ENCODE data around the gene PCGF1.

PCGF1 gene

GRCh38 chr2:74507145-74507925 is at the start of gene PCGF1:
Gene PCGF1 (minus strand): TSS chr2:74507695. CDS start chr2:74507668, 27 bp downstream.
- DNase-seq (ENCODE audit: low spot score) = peak; percentile 96

- DNase-seq (ENCODE audit: low spot score) = no peak
Measured at GRCh38 chr2:74556831-74557370, 49.4 kb upstream of the PCGF1 start.

- no peak for DNase-seq (ENCODE audit: low spot score)
Measured at GRCh38 chr2:74556159-74556558, 48.7 kb upstream of the PCGF1 start.

GRCh38 chr2:74555610-74556103 is 48.2 kb upstream of the PCGF1 start:
- no peak for DNase-seq (ENCODE audit: low spot score)

- DNase-seq (ENCODE audit: low spot score) = no peak
Measured at GRCh38 chr2:74554820-74555531, 47.5 kb upstream of the PCGF1 start.

GRCh38 chr2:74553892-74554819 is 46.7 kb upstream of the PCGF1 start, which contains the start of the genes DOK1 and LOXL3:
Gene DOK1 (plus strand): TSS chr2:74554720. CDS start chr2:74554755, 35 bp downstream.
Gene LOXL3 (minus strand): TSS chr2:74553942. CDS start chr2:74552634, 1,308 bp downstream.
- DNase-seq (ENCODE audit: low spot score) = peak; percentile 81

- DNase-seq (ENCODE audit: low spot score) = no peak
Measured at GRCh38 chr2:74552914-74553811, 45.7 kb upstream of the PCGF1 start.

- no peak for DNase-seq (ENCODE audit: low spot score)
Measured at GRCh38 chr2:74551942-74552913, 44.7 kb upstream of the PCGF1 start.

GRCh38 chr2:74551530-74551929 is 44.0 kb upstream of the PCGF1 start:
- DNase-seq (ENCODE audit: low spot score) = no peak

GRCh38 chr2:74550231-74550630 is 42.7 kb upstream of the PCGF1 start:
- DNase-seq (ENCODE audit: low spot score) = no peak

GRCh38 chr2:74548900-74549826 is 41.7 kb upstream of the PCGF1 start:
- DNase-seq (ENCODE audit: low spot score) = peak; percentile 73

GRCh38 chr2:74548285-74548899 is 40.9 kb upstream of the PCGF1 start:
- peak; percentile 33 for DNase-seq (ENCODE audit: low spot score)

- DNase-seq (ENCODE audit: low spot score) = no peak
Measured at GRCh38 chr2:74546004-74546403, 38.5 kb upstream of the PCGF1 start.

GRCh38 chr2:74544634-74545033 is 37.1 kb upstream of the PCGF1 start:
- DNase-seq (ENCODE audit: low spot score) = no peak

GRCh38 chr2:74542978-74543377 is 35.5 kb upstream of the PCGF1 start:
- DNase-seq (ENCODE audit: low spot score) = no peak

GRCh38 chr2:74540291-74540690 is 32.8 kb upstream of the PCGF1 start:
- no peak for DNase-seq (ENCODE audit: low spot score)

GRCh38 chr2:74538881-74539339 is 31.4 kb upstream of the PCGF1 start:
- DNase-seq (ENCODE audit: low spot score) = no peak

GRCh38 chr2:74537140-74537539 is 29.6 kb upstream of the PCGF1 start:
- no peak for DNase-seq (ENCODE audit: low spot score)

Measured in COLO829 (cell line).